Measurements from ENCODE around the gene SLC2A13.
A peak's percentile ranks its signal among the peaks of the same experiment; 100 is the strongest.

SLC2A13 gene

GRCh38 chr12:39972119-39972518, 133.8 kb downstream of the SLC2A13 start:
- no peak overlapping the region for H3K18ac ChIP-seq (ENCODE audit: low read depth in 1 of 2, low read length in 2 of 2)
- H3K36me3 ChIP-seq (ENCODE audit: control insufficient read depth in 1 of 2, insufficient read depth in 2 of 2, low read depth in 1 of 2, low read length in 2 of 2): no peaks in the 10 kb centered on the region
- DNase-seq: peak; percentile 54
- no peaks in the 10 kb centered on the region for H3K4me1 ChIP-seq (ENCODE audit: control insufficient read depth, insufficient read depth, low read depth, low read length)
- WGBS: 88% methylated on average over 1 of the region's 1 CpG
- H2AK5ac ChIP-seq (ENCODE audit: low read length, severe bottlenecking): no peak overlapping the region
- H2BK15ac ChIP-seq (ENCODE audit: low read depth, poor library complexity, severe bottlenecking): no peak overlapping the region
- no peak overlapping the region for H2AFZ ChIP-seq (ENCODE audit: low read depth, low read length)
- H3K4ac ChIP-seq (ENCODE audit: low read depth in 1 of 2, low read length in 2 of 2): no peak overlapping the region
- H4K8ac ChIP-seq (ENCODE audit: low read length): no peak overlapping the region
- H3K4me3 ChIP-seq (ENCODE audit: insufficient read depth in 1 of 2, low read depth in 1 of 2, low read length in 2 of 2): no peak overlapping the region
- H2BK120ac ChIP-seq (ENCODE audit: low read depth, low read length): no peak overlapping the region
- H3K9me3 ChIP-seq (ENCODE audit: control insufficient read depth, low read length): no peaks in the 10 kb centered on the region
- peaks cover 2% of the 10 kb centered on the region for H3K79me1 ChIP-seq (replicated peaks; ENCODE audit: low read length, poor library complexity, severe bottlenecking)
- H3K4me2 ChIP-seq (ENCODE audit: low read length, poor library complexity, severe bottlenecking): no peak overlapping the region
- H3K27ac ChIP-seq (ENCODE audit: low read length, poor library complexity, severe bottlenecking): no peak overlapping the region
- no peak overlapping the region for H2BK12ac ChIP-seq (ENCODE audit: low read length in 2 of 2)
- H3K14ac ChIP-seq (ENCODE audit: low read length in 2 of 2): no peak overlapping the region
- no peak overlapping the region for H3K23ac ChIP-seq (ENCODE audit: low read length in 2 of 2)
- no peak overlapping the region for H2BK5ac ChIP-seq (ENCODE audit: low read depth, low read length, poor library complexity, severe bottlenecking)
- no peaks in the 10 kb centered on the region for H3K27me3 ChIP-seq (ENCODE audit: control insufficient read depth in 1 of 2, insufficient read depth in 1 of 2, low read length in 2 of 2)
- H3K9ac ChIP-seq (ENCODE audit: low read length): no peak overlapping the region
- H4K91ac ChIP-seq (ENCODE audit: low read length): no peak overlapping the region

- DNase-seq: no peak
- Histone ChIP-seq H3K9ac (ENCODE audit: low read length) (no peak overlapping the region), H2BK12ac (ENCODE audit: low read length in 2 of 2) (no peak overlapping the region), H3K4ac (ENCODE audit: low read depth in 1 of 2, low read length in 2 of 2) (no peak overlapping the region), H3K4me1 (ENCODE audit: control insufficient read depth, insufficient read depth, low read depth, low read length) (no peaks in the 10 kb centered on the region), H2AK5ac (ENCODE audit: low read length, severe bottlenecking) (no peak overlapping the region), H3K18ac (ENCODE audit: low read depth in 1 of 2, low read length in 2 of 2) (no peak overlapping the region), H2BK15ac (ENCODE audit: low read depth, poor library complexity, severe bottlenecking) (no peak overlapping the region), H3K27ac (ENCODE audit: low read length, poor library complexity, severe bottlenecking) (no peak overlapping the region), H3K36me3 (ENCODE audit: control insufficient read depth in 1 of 2, insufficient read depth in 2 of 2, low read depth in 1 of 2, low read length in 2 of 2) (no peaks in the 10 kb centered on the region), H2BK120ac (ENCODE audit: low read depth, low read length) (no peak overlapping the region), H2BK5ac (ENCODE audit: low read depth, low read length, poor library complexity, severe bottlenecking) (no peak overlapping the region), H3K9me3 (ENCODE audit: control insufficient read depth, low read length) (no peaks in the 10 kb centered on the region), H3K4me3 (ENCODE audit: insufficient read depth in 1 of 2, low read depth in 1 of 2, low read length in 2 of 2) (no peak overlapping the region), H3K14ac (ENCODE audit: low read length in 2 of 2) (no peak overlapping the region), H3K27me3 (ENCODE audit: control insufficient read depth in 1 of 2, insufficient read depth in 1 of 2, low read length in 2 of 2) (no peaks in the 10 kb centered on the region), H3K23ac (ENCODE audit: low read length in 2 of 2) (no peak overlapping the region), H4K91ac (ENCODE audit: low read length) (no peak overlapping the region), H3K4me2 (ENCODE audit: low read length, poor library complexity, severe bottlenecking) (no peak overlapping the region), H3K79me1 (replicated peaks; ENCODE audit: low read length, poor library complexity, severe bottlenecking) (peaks cover 2% of the 10 kb centered on the region), H2AFZ (ENCODE audit: low read depth, low read length) (no peak overlapping the region), H4K8ac (ENCODE audit: low read length) (no peak overlapping the region)
- 100% methylated on average over 1 of the region's 1 CpG for WGBS
Observed at GRCh38 chr12:39971348-39971747, 134.5 kb downstream of the SLC2A13 start.

DNA sequence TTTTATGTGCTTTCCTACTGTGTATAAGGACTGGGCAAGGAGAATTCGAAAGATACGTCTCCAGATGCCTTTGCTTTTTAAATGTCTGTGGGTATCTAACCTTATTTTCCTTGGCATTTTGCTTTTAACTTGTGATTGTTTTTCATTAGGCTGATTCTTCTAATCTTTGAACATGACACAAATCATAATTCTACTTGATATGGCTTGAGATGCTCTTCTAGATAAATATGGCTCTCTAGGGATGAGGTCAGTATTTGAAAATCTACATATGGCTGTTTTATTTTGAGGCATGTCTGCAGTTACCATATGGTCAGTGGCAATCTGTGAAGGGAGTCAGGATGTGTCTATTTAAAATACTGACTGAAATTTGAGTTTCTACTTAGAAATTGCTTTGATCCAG, 139.2 kb downstream of the SLC2A13 start:
- DNase-seq: no peak
- no peak overlapping the region for H2BK120ac ChIP-seq (ENCODE audit: low read depth, low read length)
- no peak overlapping the region for H3K18ac ChIP-seq (ENCODE audit: low read depth in 1 of 2, low read length in 2 of 2)
- no peaks in the 10 kb centered on the region for H3K9me3 ChIP-seq (ENCODE audit: control insufficient read depth, low read length)
- H3K79me1 ChIP-seq (replicated peaks; ENCODE audit: low read length, poor library complexity, severe bottlenecking): peaks cover 2% of the 10 kb centered on the region
- no peak overlapping the region for H4K8ac ChIP-seq (ENCODE audit: low read length)
- no peak overlapping the region for H2BK15ac ChIP-seq (ENCODE audit: low read depth, poor library complexity, severe bottlenecking)
- no peak overlapping the region for H3K4me3 ChIP-seq (ENCODE audit: insufficient read depth in 1 of 2, low read depth in 1 of 2, low read length in 2 of 2)
- no peak overlapping the region for H2BK5ac ChIP-seq (ENCODE audit: low read depth, low read length, poor library complexity, severe bottlenecking)
- H3K4me1 ChIP-seq (ENCODE audit: control insufficient read depth, insufficient read depth, low read depth, low read length): no peaks in the 10 kb centered on the region
- no peak overlapping the region for H2AK5ac ChIP-seq (ENCODE audit: low read length, severe bottlenecking)
- no peak overlapping the region for H2BK12ac ChIP-seq (ENCODE audit: low read length in 2 of 2)
- no peak overlapping the region for H3K23ac ChIP-seq (ENCODE audit: low read length in 2 of 2)
- H3K27me3 ChIP-seq (ENCODE audit: control insufficient read depth in 1 of 2, insufficient read depth in 1 of 2, low read length in 2 of 2): no peaks in the 10 kb centered on the region
- H3K36me3 ChIP-seq (ENCODE audit: control insufficient read depth in 1 of 2, insufficient read depth in 2 of 2, low read depth in 1 of 2, low read length in 2 of 2): no peaks in the 10 kb centered on the region
- no peak overlapping the region for H4K91ac ChIP-seq (ENCODE audit: low read length)
- H3K4me2 ChIP-seq (ENCODE audit: low read length, poor library complexity, severe bottlenecking): peak overlapping the region; percentile 21
- H3K14ac ChIP-seq (ENCODE audit: low read length in 2 of 2): no peak overlapping the region
- H3K27ac ChIP-seq (ENCODE audit: low read length, poor library complexity, severe bottlenecking): peak overlapping the region; percentile 17
- H2AFZ ChIP-seq (ENCODE audit: low read depth, low read length): no peak overlapping the region
- WGBS: no CpG with 5 or more reads among the region's 2 CpGs
- no peak overlapping the region for H3K4ac ChIP-seq (ENCODE audit: low read depth in 1 of 2, low read length in 2 of 2)
- H3K9ac ChIP-seq (ENCODE audit: low read length): no peak overlapping the region

DNA sequence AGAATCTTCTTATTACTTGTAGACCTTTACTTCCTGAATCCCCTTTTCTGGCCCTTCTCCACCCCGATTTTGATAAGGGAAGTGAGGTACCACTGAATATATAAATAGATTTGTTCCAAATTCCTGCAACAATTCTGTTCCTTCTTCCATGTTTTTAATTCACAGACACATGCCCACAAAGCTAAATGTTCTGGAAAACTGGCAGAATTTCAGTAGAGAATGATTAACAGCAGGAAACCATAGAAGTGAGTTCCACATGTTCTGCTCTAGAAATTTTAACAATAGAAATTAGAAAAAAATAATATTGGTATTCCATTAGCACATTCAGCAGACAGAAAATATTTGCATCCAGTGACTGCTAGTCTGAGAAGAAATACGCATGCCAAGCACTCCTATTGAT, 139.6 kb downstream of the SLC2A13 start:
- no peak overlapping the region for H3K23ac ChIP-seq (ENCODE audit: low read length in 2 of 2)
- WGBS: 80% methylated on average over 1 of the region's 2 CpGs
- H3K14ac ChIP-seq (ENCODE audit: low read length in 2 of 2): no peak overlapping the region
- no peaks in the 10 kb centered on the region for H3K36me3 ChIP-seq (ENCODE audit: control insufficient read depth in 1 of 2, insufficient read depth in 2 of 2, low read depth in 1 of 2, low read length in 2 of 2)
- H3K79me1 ChIP-seq (replicated peaks; ENCODE audit: low read length, poor library complexity, severe bottlenecking): peaks cover 2% of the 10 kb centered on the region
- H2AFZ ChIP-seq (ENCODE audit: low read depth, low read length): no peak overlapping the region
- no peak overlapping the region for H4K91ac ChIP-seq (ENCODE audit: low read length)
- peak overlapping the region; percentile 17 for H3K27ac ChIP-seq (ENCODE audit: low read length, poor library complexity, severe bottlenecking)
- DNase-seq: no peak
- H2AK5ac ChIP-seq (ENCODE audit: low read length, severe bottlenecking): no peak overlapping the region
- no peak overlapping the region for H2BK5ac ChIP-seq (ENCODE audit: low read depth, low read length, poor library complexity, severe bottlenecking)
- no peak overlapping the region for H2BK12ac ChIP-seq (ENCODE audit: low read length in 2 of 2)
- no peaks in the 10 kb centered on the region for H3K9me3 ChIP-seq (ENCODE audit: control insufficient read depth, low read length)
- H3K4ac ChIP-seq (ENCODE audit: low read depth in 1 of 2, low read length in 2 of 2): no peak overlapping the region
- no peaks in the 10 kb centered on the region for H3K27me3 ChIP-seq (ENCODE audit: control insufficient read depth in 1 of 2, insufficient read depth in 1 of 2, low read length in 2 of 2)
- no peak overlapping the region for H4K8ac ChIP-seq (ENCODE audit: low read length)
- H3K4me2 ChIP-seq (ENCODE audit: low read length, poor library complexity, severe bottlenecking): peak overlapping the region; percentile 21
- H3K4me3 ChIP-seq (ENCODE audit: insufficient read depth in 1 of 2, low read depth in 1 of 2, low read length in 2 of 2): no peak overlapping the region
- no peak overlapping the region for H2BK15ac ChIP-seq (ENCODE audit: low read depth, poor library complexity, severe bottlenecking)
- no peaks in the 10 kb centered on the region for H3K4me1 ChIP-seq (ENCODE audit: control insufficient read depth, insufficient read depth, low read depth, low read length)
- H3K18ac ChIP-seq (ENCODE audit: low read depth in 1 of 2, low read length in 2 of 2): no peak overlapping the region
- H2BK120ac ChIP-seq (ENCODE audit: low read depth, low read length): no peak overlapping the region
- no peak overlapping the region for H3K9ac ChIP-seq (ENCODE audit: low read length)

All from mesenchymal stem cell (in vitro differentiated cells and primary cell).